ENCODE results near the gene DBR1.

DBR1 gene

DNA sequence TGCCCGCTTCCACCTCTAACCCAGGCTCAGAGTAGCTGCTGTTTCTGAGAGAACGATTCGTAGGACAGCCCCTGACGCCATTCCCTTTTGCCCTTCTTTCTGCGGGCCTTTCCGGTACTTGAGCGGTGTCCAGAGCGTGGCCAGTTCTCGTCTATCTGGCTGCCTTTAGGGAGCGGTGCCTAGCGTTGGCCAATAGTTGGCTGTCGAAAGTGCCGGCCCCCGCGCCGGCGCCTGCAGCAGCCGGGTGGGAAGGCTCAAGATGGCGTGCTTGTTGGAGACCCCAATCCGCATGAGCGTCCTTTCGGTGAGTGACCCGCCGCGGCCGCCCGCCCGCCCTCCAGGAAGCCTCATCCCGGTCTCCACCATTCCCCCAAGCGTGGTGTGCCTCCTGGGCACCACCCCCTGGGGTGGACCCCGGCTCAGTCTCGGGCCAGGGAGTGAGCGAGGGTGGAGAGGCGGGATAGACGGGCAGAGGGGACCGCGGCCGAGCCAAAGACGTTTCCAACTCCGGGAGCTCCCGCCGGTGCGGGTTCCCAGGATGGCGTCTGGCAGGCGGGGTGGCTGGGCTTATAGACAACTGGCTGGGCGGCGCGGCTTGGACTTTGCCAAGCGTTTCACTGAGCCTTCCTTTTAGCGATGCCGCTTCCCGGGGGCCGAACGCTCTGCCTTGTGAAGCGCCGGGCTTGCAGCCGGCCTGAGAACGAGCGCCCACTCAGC lies 12.7 kb upstream of the DBR1 start, which contains the start of gene ARMC8 (continued):
- no peak for TF ChIP-seq SCRT1 (tag by site-specific recombination; IDR thresholded peaks at IDR 0.05; ENCODE audit: borderline replicate concordance)
- TF ChIP-seq ZNF133 (tag by site-specific recombination; IDR thresholded peaks at IDR 0.05): no peak
- 0 out of 2 replicates have a peak, but pooled peaks have one; percentile 33 for TF ChIP-seq ZNF501 (tag by site-specific recombination; IDR thresholded peaks at IDR 0.05)
- TF ChIP-seq, protein P1, sequence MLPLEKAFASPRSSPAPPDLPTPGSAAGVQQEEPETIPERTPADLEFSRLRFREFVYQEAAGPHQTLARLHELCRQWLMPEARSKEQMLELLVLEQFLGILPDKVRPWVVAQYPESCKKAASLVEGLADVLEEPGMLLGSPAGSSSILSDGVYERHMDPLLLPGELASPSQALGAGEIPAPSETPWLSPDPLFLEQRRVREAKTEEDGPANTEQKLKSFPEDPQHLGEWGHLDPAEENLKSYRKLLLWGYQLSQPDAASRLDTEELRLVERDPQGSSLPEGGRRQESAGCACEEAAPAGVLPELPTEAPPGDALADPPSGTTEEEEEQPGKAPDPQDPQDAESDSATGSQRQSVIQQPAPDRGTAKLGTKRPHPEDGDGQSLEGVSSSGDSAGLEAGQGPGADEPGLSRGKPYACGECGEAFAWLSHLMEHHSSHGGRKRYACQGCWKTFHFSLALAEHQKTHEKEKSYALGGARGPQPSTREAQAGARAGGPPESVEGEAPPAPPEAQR (tag by site-specific recombination; IDR thresholded peaks at IDR 0.05): no peak
- TF ChIP-seq, protein P2, sequence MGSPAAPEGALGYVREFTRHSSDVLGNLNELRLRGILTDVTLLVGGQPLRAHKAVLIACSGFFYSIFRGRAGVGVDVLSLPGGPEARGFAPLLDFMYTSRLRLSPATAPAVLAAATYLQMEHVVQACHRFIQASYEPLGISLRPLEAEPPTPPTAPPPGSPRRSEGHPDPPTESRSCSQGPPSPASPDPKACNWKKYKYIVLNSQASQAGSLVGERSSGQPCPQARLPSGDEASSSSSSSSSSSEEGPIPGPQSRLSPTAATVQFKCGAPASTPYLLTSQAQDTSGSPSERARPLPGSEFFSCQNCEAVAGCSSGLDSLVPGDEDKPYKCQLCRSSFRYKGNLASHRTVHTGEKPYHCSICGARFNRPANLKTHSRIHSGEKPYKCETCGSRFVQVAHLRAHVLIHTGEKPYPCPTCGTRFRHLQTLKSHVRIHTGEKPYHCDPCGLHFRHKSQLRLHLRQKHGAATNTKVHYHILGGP (tag by site-specific recombination; IDR thresholded peaks at IDR 0.05): no peak
- no peak for TF ChIP-seq ZNF558 (tag by site-specific recombination; IDR thresholded peaks at IDR 0.05)
- peak; percentile 45; the same call in 1 of the 2 replicates for TF ChIP-seq ZBTB21 (tag by site-specific recombination; IDR thresholded peaks at IDR 0.05)
- 0 out of 2 replicates have a peak, but pooled peaks have one; percentile 24 for TF ChIP-seq INSM2 (tag by site-specific recombination; IDR thresholded peaks at IDR 0.05)
- peak; percentile 79 for TF ChIP-seq ZNF76 (tag by site-specific recombination; IDR thresholded peaks at IDR 0.05; ENCODE audit: borderline replicate concordance, low read depth)
- TF ChIP-seq ZFP69B (tag by site-specific recombination; IDR thresholded peaks at IDR 0.05): peak; percentile 74; the same call in 1 of the 2 replicates
- TF ChIP-seq ZNF692 (tag by site-specific recombination; IDR thresholded peaks at IDR 0.05): peak; percentile 86
- TF ChIP-seq ZFP37 (tag by site-specific recombination; IDR thresholded peaks at IDR 0.05): peak; percentile 61; the same call in 1 of the 2 replicates
- TF ChIP-seq, protein P3, sequence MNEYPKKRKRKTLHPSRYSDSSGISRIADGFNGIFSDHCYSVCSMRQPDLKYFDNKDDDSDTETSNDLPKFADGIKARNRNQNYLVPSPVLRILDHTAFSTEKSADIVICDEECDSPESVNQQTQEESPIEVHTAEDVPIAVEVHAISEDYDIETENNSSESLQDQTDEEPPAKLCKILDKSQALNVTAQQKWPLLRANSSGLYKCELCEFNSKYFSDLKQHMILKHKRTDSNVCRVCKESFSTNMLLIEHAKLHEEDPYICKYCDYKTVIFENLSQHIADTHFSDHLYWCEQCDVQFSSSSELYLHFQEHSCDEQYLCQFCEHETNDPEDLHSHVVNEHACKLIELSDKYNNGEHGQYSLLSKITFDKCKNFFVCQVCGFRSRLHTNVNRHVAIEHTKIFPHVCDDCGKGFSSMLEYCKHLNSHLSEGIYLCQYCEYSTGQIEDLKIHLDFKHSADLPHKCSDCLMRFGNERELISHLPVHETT (tag by site-specific recombination; IDR thresholded peaks at IDR 0.05): peak; percentile 62; the same call in 1 of the 2 replicates
- no peak for TF ChIP-seq MYNN (tag by site-specific recombination; IDR thresholded peaks at IDR 0.05; ENCODE audit: borderline replicate concordance)
- TF ChIP-seq ZNF449 (tag by site-specific recombination; IDR thresholded peaks at IDR 0.05): peak; percentile 97
- no peak for TF ChIP-seq MEIS1 (CRISPR knock-in tag; IDR thresholded peaks at IDR 0.05; ENCODE audit: borderline replicate concordance)
- peak; percentile 96 for TF ChIP-seq ZBTB7A (tag by site-specific recombination; IDR thresholded peaks at IDR 0.05; ENCODE audit: low read depth)
- TF ChIP-seq ZNF112 (tag by site-specific recombination; IDR thresholded peaks at IDR 0.05): no peak
- TF ChIP-seq ZNF843 (tag by site-specific recombination; IDR thresholded peaks at IDR 0.05): no peak
- peak; percentile 73; the same call in 1 of the 2 replicates for TF ChIP-seq ZNF2 (tag by site-specific recombination; IDR thresholded peaks at IDR 0.05)
- TF ChIP-seq ZNF174 (tag by site-specific recombination; IDR thresholded peaks at IDR 0.05): no peak
- no peak for TF ChIP-seq ZNF169 (tag by site-specific recombination; IDR thresholded peaks at IDR 0.05)
- TF ChIP-seq ZNF416 (tag by site-specific recombination; IDR thresholded peaks at IDR 0.05): no peak
- TF ChIP-seq ZNF391 (tag by site-specific recombination; IDR thresholded peaks at IDR 0.05; ENCODE audit: borderline replicate concordance, low read depth): peak; percentile 74; the same call in 1 of the 2 replicates
- TF ChIP-seq ZNF585B (tag by site-specific recombination; IDR thresholded peaks at IDR 0.05): no peak
- TF ChIP-seq ZNF16 (tag by site-specific recombination; IDR thresholded peaks at IDR 0.05; ENCODE audit: low read depth): no peak
- TF ChIP-seq ZNF335 (tag by site-specific recombination; conservative IDR thresholded peaks at IDR 0.05): peak; percentile 94
- TF ChIP-seq, protein P4, sequence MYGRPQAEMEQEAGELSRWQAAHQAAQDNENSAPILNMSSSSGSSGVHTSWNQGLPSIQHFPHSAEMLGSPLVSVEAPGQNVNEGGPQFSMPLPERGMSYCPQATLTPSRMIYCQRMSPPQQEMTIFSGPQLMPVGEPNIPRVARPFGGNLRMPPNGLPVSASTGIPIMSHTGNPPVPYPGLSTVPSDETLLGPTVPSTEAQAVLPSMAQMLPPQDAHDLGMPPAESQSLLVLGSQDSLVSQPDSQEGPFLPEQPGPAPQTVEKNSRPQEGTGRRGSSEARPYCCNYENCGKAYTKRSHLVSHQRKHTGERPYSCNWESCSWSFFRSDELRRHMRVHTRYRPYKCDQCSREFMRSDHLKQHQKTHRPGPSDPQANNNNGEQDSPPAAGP (tag by site-specific recombination; IDR thresholded peaks at IDR 0.05): 0 out of 2 replicates have a peak, but pooled peaks have one; percentile 78

Data from HEK293 (cell line).